Pons (tissue), 1 donor: Measurements from ENCODE around the gene SSC4D.
"Not testable (repeated sequence)": the region's sequence is repeated elsewhere in the genome, so short reads cannot be mapped to it uniquely, and the experiment has no call there.

Experiments
- DNase-seq: peaks from one replicate; pipeline ENCODE4 v3.0.0-alpha.2; 2016; ENCODE audit warnings: low spot score

Gene SSC4D

GRCh38 chr7:76383089-76383944 is 26.2 kb downstream of the SSC4D start:
- no peak for DNase-seq

- no peak for DNase-seq
Measured at GRCh38 chr7:76381814-76382213, 27.7 kb downstream of the SSC4D start.

- no peak for DNase-seq
Measured at GRCh38 chr7:76380623-76380966, 28.9 kb downstream of the SSC4D start.

- DNase-seq = no peak
Measured at GRCh38 chr7:76377186-76377918, 32.1 kb downstream of the SSC4D start.

- no peak for DNase-seq
Measured at GRCh38 chr7:76375251-76375650, 34.2 kb downstream of the SSC4D start.

GRCh38 chr7:76372984-76373833 is 36.3 kb downstream of the SSC4D start:
- no peak for DNase-seq

GRCh38 chr7:76371396-76371795 is 38.1 kb downstream of the SSC4D start:
- no peak for DNase-seq

GRCh38 chr7:76369018-76369417 is 40.5 kb downstream of the SSC4D start:
- no peak for DNase-seq

GRCh38 chr7:76368190-76368589 is 41.3 kb downstream of the SSC4D start:
- DNase-seq = no peak

GRCh38 chr7:76364198-76364584 is 45.3 kb downstream of the SSC4D start:
- DNase-seq = no peak

GRCh38 chr7:76363754-76364153 is 45.7 kb downstream of the SSC4D start:
- not testable (repeated sequence) for DNase-seq

- no peak for DNase-seq
Measured at GRCh38 chr7:76359978-76360638, 49.4 kb downstream of the SSC4D start.

GRCh38 chr7:76359111-76359977 is 50.2 kb downstream of the SSC4D start:
- DNase-seq = peak; percentile 99

GRCh38 chr7:76358481-76359110 is 50.9 kb downstream of the SSC4D start, which contains the start of gene YWHAG:
YWHAG (minus strand) TSS chr7:76358991; CDS start chr7:76358808, 183 bp downstream.
- no peak for DNase-seq

- DNase-seq = peak; percentile 72
Measured at GRCh38 chr7:76358011-76358480, 51.5 kb downstream of the SSC4D start.

- DNase-seq = peak; percentile 75
Measured at GRCh38 chr7:76357475-76358010, 52.0 kb downstream of the SSC4D start.

- DNase-seq = peak; percentile 67
Measured at GRCh38 chr7:76356823-76357222, 52.7 kb downstream of the SSC4D start.

- no peak for DNase-seq
Measured at GRCh38 chr7:76356115-76356514, 53.4 kb downstream of the SSC4D start.

GRCh38 chr7:76354981-76355730 is 54.3 kb downstream of the SSC4D start:
- peak; percentile 93 for DNase-seq
